PFSK-1 (cell line): ENCODE measurements around the gene GLT6D1.

Experiments used
- FOXP2 ChIP-seq: optimal IDR thresholded peaks from 2 replicates; pipeline ENCODE3; 2011; ENCODE audit warnings: borderline replicate concordance, control low read depth, inconsistent platforms; ENCODE audit not compliant: insufficient read depth; ENCODE audit errors: extremely low read length, extremely low read depth
- POLR2AphosphoS5 ChIP-seq: IDR thresholded peaks from 2 replicates; pipeline ENCODE4 v1.6.1; 2012; ENCODE audit warnings: low read depth, mild to moderate bottlenecking, control low read depth, low read length, moderate library complexity
- SIN3A ChIP-seq: IDR thresholded peaks from 2 replicates; pipeline ENCODE4 v1.6.1; 2012; ENCODE audit warnings: mild to moderate bottlenecking, low read length, moderate library complexity, borderline replicate concordance; ENCODE audit not compliant: insufficient read depth
- TAF1 ChIP-seq: IDR thresholded peaks from 2 replicates; pipeline ENCODE4 v1.6.1; 2012; ENCODE audit warnings: low read length, control low read depth, borderline replicate concordance; ENCODE audit not compliant: insufficient read depth
- TF ChIP-seq, protein P1 (sequence below), 2 experiments: IDR thresholded peaks; 2 replicates each; pipeline versions ENCODE4 v1.6.1 to v1.8.0; 2011 to 2012; ENCODE audit warnings: low read depth in 2 of 2, low read length in 2 of 2, control low read depth in 1 of 2, inconsistent platforms in 1 of 2, mild to moderate bottlenecking in 1 of 2, moderate library complexity in 1 of 2; ENCODE audit not compliant: insufficient read depth in 1 of 2

Gene GLT6D1

GRCh38 chr9:135669616-135670285, 30.4 kb upstream of the GLT6D1 start:
- TF ChIP-seq, protein P1, sequence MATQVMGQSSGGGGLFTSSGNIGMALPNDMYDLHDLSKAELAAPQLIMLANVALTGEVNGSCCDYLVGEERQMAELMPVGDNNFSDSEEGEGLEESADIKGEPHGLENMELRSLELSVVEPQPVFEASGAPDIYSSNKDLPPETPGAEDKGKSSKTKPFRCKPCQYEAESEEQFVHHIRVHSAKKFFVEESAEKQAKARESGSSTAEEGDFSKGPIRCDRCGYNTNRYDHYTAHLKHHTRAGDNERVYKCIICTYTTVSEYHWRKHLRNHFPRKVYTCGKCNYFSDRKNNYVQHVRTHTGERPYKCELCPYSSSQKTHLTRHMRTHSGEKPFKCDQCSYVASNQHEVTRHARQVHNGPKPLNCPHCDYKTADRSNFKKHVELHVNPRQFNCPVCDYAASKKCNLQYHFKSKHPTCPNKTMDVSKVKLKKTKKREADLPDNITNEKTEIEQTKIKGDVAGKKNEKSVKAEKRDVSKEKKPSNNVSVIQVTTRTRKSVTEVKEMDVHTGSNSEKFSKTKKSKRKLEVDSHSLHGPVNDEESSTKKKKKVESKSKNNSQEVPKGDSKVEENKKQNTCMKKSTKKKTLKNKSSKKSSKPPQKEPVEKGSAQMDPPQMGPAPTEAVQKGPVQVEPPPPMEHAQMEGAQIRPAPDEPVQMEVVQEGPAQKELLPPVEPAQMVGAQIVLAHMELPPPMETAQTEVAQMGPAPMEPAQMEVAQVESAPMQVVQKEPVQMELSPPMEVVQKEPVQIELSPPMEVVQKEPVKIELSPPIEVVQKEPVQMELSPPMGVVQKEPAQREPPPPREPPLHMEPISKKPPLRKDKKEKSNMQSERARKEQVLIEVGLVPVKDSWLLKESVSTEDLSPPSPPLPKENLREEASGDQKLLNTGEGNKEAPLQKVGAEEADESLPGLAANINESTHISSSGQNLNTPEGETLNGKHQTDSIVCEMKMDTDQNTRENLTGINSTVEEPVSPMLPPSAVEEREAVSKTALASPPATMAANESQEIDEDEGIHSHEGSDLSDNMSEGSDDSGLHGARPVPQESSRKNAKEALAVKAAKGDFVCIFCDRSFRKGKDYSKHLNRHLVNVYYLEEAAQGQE (IDR thresholded peaks at IDR 0.05; ENCODE audit: insufficient read depth in 1 of 2, low read depth in 2 of 2, low read length in 2 of 2) = no peak
- no peak for TF ChIP-seq TAF1
- TF ChIP-seq FOXP2 = no peak
- no peak for TF ChIP-seq SIN3A
- no peak for TF ChIP-seq POLR2AphosphoS5

- TF ChIP-seq SIN3A (no peak), POLR2AphosphoS5 (no peak), TAF1 (no peak), FOXP2 (no peak)
- TF ChIP-seq, protein P1 (IDR thresholded peaks at IDR 0.05; ENCODE audit: insufficient read depth in 1 of 2, low read depth in 2 of 2, low read length in 2 of 2) = no peak
Measured at GRCh38 chr9:135667463-135668001, 28.2 kb upstream of the GLT6D1 start.

DNA sequence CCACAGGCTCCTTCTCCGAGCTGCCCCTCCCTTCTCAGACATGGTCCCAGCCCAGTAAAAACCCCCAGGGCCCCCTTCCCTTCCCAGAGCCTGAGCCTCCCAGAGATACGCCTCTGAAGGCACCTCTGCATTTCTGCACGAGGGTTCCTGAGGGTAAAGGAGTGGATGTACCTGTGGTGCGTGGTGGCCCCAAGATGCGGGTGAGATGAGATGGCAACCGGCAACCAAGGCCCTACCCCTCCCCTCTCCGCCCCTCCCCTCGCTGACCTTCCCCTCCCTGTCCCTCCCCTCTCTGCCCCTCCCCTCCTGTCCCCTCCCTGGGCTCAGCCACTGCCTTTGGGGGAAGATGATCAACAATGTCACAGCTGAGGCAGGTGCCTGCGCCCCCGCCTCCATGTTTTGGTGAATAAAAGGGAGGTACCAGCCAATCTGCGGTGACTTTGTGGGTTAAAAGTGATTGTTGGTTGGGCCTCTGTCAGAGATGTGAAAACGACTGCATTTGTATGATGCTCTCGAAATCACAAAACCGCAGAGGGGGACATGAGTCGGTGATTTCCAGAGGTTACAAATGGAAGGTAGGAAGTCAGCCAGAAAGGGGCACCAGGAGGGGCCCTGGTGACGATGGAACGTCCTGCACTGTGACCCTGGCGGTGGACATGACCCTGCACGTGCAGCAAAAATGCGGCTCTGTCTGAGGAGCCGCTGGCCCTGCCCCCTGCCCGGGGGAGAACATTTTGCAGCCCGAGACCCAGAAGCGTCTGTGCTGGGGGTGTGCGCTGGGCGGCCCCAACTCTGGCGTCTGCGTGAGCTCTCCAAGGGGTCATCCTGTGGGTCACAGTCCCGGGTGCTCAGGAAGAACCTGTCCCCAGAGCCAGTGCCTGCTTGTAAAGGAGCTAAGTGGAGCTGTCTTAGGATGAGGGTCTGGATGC, 27.5 kb upstream of the GLT6D1 start:
- TF ChIP-seq SIN3A (no peak), TAF1 (no peak), POLR2AphosphoS5 (no peak), FOXP2 (no peak)
- TF ChIP-seq, protein P1 (IDR thresholded peaks at IDR 0.05; ENCODE audit: insufficient read depth in 1 of 2, low read depth in 2 of 2, low read length in 2 of 2) = no peak

DNA sequence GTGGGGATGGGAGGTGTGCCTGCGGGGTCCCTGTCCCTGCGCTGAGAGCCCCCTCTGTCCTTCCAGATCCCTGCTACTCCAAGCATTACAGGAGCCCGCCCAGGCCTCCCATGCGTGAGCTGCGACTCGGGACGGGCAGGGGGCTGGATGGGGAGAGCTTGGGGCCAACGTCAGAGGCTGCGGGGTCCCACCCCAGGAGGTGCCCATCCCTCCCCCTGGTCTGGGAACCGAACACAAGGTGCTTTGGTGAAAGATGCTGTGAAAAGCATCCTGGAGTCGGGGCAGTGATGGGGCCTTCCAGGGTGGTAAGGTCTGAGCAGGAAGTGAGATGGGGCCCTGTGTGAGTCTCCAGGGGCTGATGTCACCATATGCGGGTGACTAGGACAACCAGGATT, 26.5 kb upstream of the GLT6D1 start:
- TF ChIP-seq FOXP2 (no peak), SIN3A (no peak), POLR2AphosphoS5 (no peak), TAF1 (no peak)
- TF ChIP-seq, protein P1 (IDR thresholded peaks at IDR 0.05; ENCODE audit: insufficient read depth in 1 of 2, low read depth in 2 of 2, low read length in 2 of 2) = no peak
